Fibroblast of skin of abdomen (primary cell): ENCODE measurements around the gene MRPL23.

ENCODE experiments used
- DNase-seq: peaks from one replicate; pipeline ENCODE4 v3.0.0-alpha.2; 2013

MRPL23 gene

DNA sequence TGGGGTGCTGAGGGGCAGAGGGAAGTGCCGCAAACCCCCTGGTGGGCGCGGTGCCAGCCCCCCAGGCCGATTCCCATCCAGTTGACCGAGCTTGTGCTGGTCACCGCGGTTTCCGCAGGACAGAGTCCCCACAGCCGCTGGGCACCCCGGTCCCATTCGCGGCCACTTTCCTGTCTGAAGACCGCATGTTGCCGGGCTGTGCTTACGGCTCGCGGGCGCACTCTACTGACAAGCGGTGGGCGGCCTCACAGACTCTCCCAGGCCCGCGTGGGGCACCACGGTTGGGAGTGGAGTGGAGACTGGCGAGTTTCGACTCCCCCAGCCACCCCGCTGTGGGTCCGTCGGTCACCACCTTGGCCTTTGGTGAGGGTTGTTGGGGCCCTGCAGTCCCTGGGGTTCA, 51.2 kb downstream of the MRPL23 start:
- no peak for DNase-seq

DNA sequence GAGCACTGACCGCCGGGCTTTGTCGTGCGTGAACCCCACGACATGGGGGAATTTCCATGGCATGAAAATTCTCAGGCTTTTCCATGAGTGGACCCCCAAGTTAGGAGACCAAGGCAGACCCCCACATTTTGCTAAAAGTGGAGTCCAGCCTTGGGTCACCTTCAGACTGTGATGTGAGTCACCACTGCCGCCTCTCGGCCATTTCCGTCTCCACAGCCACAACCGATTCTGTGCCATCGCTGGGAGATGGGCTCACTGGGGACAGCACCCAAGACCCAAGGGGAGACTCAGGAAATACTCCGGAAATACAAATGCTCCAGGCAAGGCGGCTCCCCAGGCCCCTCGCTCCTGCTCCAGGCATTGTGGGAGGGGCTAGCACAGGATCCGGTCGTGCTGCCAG, 51.7 kb downstream of the MRPL23 start:
- DNase-seq, result no peak

DNA sequence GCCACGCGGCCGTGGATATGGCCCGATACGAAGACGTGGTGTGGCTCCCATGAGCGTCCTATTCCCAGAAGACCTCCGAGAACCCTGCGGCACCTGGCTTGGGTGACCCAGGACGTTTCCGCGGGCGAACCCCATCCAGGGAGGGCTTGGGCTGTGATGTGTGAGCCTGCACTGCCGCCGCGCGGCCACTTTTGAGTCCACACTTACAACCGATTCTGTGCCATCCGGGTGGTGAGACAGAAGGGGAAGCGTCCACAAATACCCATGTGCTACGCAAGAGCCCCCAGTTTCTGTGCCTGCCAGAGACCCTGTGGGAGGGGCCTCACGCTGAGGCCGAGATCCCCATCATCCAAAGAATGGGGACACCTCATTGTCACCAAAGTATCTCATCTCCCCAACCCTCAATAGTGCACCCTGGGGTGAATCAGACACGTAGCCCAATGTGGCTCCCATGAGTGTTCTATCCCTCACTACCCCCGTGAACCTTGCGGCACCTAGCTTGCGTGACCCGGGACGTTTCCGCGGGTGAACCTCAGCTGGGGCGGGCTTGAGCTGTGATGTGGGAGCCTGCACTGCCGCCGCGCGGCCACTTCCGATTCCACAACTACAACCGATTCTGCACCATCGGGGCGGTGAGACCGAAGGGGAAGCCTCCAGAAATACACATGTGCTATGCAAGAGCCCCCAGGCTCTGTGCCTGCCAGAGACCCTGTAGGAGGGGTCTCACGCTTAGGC, 55.1 kb downstream of the MRPL23 start:
- no peak for DNase-seq

DNA sequence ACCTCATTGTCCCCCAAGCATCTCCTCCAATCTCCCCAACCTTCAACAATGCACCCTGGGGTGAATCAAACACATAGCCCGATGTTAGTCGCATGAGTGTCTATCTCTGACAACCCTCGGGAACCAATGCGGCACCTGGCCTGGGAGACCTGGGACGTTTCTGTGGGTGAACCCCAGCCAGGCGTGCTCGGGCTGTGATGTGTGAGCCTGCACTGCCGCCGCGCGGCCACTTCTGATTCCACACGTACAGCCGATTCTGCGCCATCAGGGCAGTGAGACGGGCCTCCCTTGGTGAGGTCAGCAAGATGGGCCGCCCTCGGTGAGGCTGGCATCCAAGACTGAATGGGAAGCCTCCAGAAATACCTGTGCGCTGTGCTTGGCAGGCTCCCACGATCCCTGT, 55.7 kb downstream of the MRPL23 start:
- no peak for DNase-seq

DNA sequence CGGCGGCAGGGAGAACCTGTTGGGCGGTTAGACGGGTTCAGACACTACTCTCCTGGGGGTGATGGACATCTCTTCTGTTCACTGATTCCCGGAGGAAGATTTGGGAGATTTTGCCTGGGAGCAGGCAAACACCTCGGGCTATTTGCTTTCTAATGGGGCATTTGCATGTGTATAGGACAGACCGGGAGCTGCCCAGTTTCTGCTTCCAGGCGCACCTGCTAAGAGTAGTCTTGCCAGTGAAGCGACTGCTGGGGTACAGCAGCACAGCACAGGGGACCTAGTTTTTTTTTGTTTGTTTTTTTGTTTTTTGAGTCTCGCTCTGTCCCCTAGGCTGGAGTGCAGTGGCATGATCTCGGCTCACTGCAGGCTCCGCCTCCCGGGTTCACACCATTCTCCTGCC, 57.3 kb downstream of the MRPL23 start:
- DNase-seq, result no peak
